ENCODE data around the gene ANO6. TPM values are rescaled to one million over a fixed set of nuclear protein-coding genes. Genes with fewer than 3 reads are reported as not detected.

The ANO6 gene
- total and polyA plus RNA-seq, 2 of the 4 experiments (the other 2 are of a cell fraction): 21.6 to 41.0 TPM

GRCh38 chr12:45350861-45351260, 135.0 kb downstream of the ANO6 start:
- Histone ChIP-seq H3K9me1 (ENCODE audit: insufficient read depth, low read length) (peaks cover 8% of the 10 kb centered on the region), H3K9me3 (ENCODE audit: control insufficient read depth, insufficient read depth, low read length) (no peaks in the 10 kb centered on the region), H4K5ac (ENCODE audit: low read depth, low read length) (no peak overlapping the region), H3K4ac (ENCODE audit: low read depth, low read length) (no peak overlapping the region), H3K79me1 (ENCODE audit: low read depth in 1 of 2, low read length in 2 of 2) (peaks cover 0 to 24% of the 10 kb centered on the region in 2 experiments; a peak in 3 of 4 replicates), H2AK5ac (ENCODE audit: low read depth, low read length) (no peak overlapping the region), H3K4me3 (ENCODE audit: insufficient read depth, low read depth, low read length) (no peak overlapping the region), H3K4me2 (ENCODE audit: low read depth, low read length) (no peak overlapping the region), H2BK20ac (ENCODE audit: low read depth, low read length) (no peak overlapping the region), H2AK9ac (replicated peaks; ENCODE audit: low read depth, low read length, poor library complexity) (no peak overlapping the region), H3K56ac (ENCODE audit: extremely low read depth, insufficient read depth, low read length) (no peak overlapping the region), H2AFZ (replicated peaks; ENCODE audit: low read length, poor library complexity) (no peak overlapping the region), H2BK120ac (ENCODE audit: low read depth, low read length) (no peak overlapping the region), H2BK5ac (ENCODE audit: low read depth, low read length, poor library complexity, severe bottlenecking) (no peak overlapping the region), H3K27me3 (ENCODE audit: control insufficient read depth, insufficient read depth, low read length) (no peaks in the 10 kb centered on the region), H3K23ac (ENCODE audit: low read depth, low read length) (no peak overlapping the region), H3K14ac (replicated peaks; ENCODE audit: low read depth, low read length) (no peak overlapping the region), H3K18ac (ENCODE audit: low read depth, low read length) (no peak overlapping the region), H2BK15ac (ENCODE audit: low read depth, low read length) (no peak overlapping the region), H4K91ac (ENCODE audit: insufficient read depth, low read depth, low read length) (no peak overlapping the region), H3K27ac (ENCODE audit: insufficient read depth, low read length) (no peak overlapping the region), H4K20me1 (ENCODE audit: insufficient read depth, low read length) (no peaks in the 10 kb centered on the region), H3K4me1 (ENCODE audit: control insufficient read depth, insufficient read depth, low read length) (peaks cover 4% of the 10 kb centered on the region; the same call in 1 of the 2 replicates), H3K9ac (ENCODE audit: low read depth, low read length) (no peak overlapping the region), H4K8ac (ENCODE audit: low read depth in 2 of 2, low read length in 2 of 2) (no peak overlapping the region), H3K36me3 (ENCODE audit: control insufficient read depth, insufficient read depth, low read length) (peaks cover 15% of the 10 kb centered on the region)
- intact Hi-C loops (cut with micrococcal nuclease): no loop called here
- dilution Hi-C loops (cut with HindIII; ENCODE audit: low sequenced_read_pairs, unreplicated experiment): no loop called here
- TF ChIP-seq MAZ (IDR thresholded peaks at IDR 0.05; ENCODE audit: borderline replicate concordance, low read depth, low read length) (no peak), CTCF (conservative IDR thresholded peaks at IDR 0.05; ENCODE audit: low read depth, low read length) (no peak), CHD1 (IDR thresholded peaks at IDR 0.05; ENCODE audit: low read depth, low read length) (no peak), ELK1 (IDR thresholded peaks at IDR 0.05; ENCODE audit: borderline replicate concordance, low read depth, low read length) (no peak), NFE2L2 (IDR thresholded peaks at IDR 0.05; ENCODE audit: low read depth, low read length) (no peak), RAD21 (IDR thresholded peaks at IDR 0.05; ENCODE audit: low read length) (no peak), CEBPB (IDR thresholded peaks at IDR 0.05; ENCODE audit: low read depth, low read length) (no peak), FOS (IDR thresholded peaks at IDR 0.05; ENCODE audit: low read depth, low read length) (no peak), MXI1 (IDR thresholded peaks at IDR 0.05; ENCODE audit: borderline replicate concordance, low read depth, low read length) (no peak), BHLHE40 (IDR thresholded peaks at IDR 0.05; ENCODE audit: low read depth, low read length) (no peak), RCOR1 (IDR thresholded peaks at IDR 0.05; ENCODE audit: insufficient replicate concordance, low read length) (no peak), SMC3 (IDR thresholded peaks at IDR 0.05; ENCODE audit: low read depth, low read length) (no peak), RFX5 (IDR thresholded peaks at IDR 0.05; ENCODE audit: low read depth, low read length) (no peak), POLR2A (IDR thresholded peaks at IDR 0.05; ENCODE audit: low read depth, low read length) (no peak), USF2 (IDR thresholded peaks at IDR 0.05; ENCODE audit: low read depth, low read length) (no peak), MAFK (IDR thresholded peaks at IDR 0.05; ENCODE audit: low read depth, low read length) (no peak)
- no TSS peak for BruUV-seq (replicated peaks)
- ChIA-PET CTCF (interaction anchor here (0.6 kb wide), 1 partner anchor 37 kb away, joined by 3 read pairs; no protein-coding TSS in a partner anchor), POLR2A (ENCODE audit: unreplicated experiment) (no interaction called here)
- no CpG with 5 or more reads among the region's 3 CpGs for WGBS, 2 experiments (ENCODE audit: extremely low coverage in 2 of 2, insufficient read length in 1 of 2)
- no peak for DNase-seq
- ATAC-seq (ENCODE audit: low read depth): no peak
- in situ Hi-C loops (cut with MboI; ENCODE audit: low sequenced_read_pairs): no loop called here

All from IMR-90 (cell line).